CD4-positive, alpha-beta T cell (primary cell): ENCODE results near the gene DUSP9. TPM values are rescaled to one million over a fixed set of nuclear protein-coding genes. Genes with fewer than 3 reads are reported as not detected.

Experiments used
- ATAC-seq: fragments of 200-7000 bp; cut with Tn5 transposase; one replicate; pipeline ENCODE4 v1.10.0; 2022; ENCODE audit warnings: mild to moderate bottlenecking; ENCODE audit not compliant: poor library complexity
- CTCF ChIA-PET: fragments of 350-600 bp; sonication (Branson Sonifier 250); formaldehyde crosslinking; loops from one replicate; lab custom pipeline; 2021; ENCODE audit warnings: antibody characterized with exemption, inconsistent platforms; lab: Charles Lee
- POLR2A ChIA-PET: fragments of 350-600 bp; sonication (Branson Sonifier 250); formaldehyde crosslinking; loops from one replicate; lab custom pipeline; 2021; ENCODE audit warnings: antibody characterized with exemption, inconsistent platforms; lab: Charles Lee
- DNase-seq, 14 experiments: peaks; one replicate each; pipeline ENCODE4 v3.0.0-alpha.2; 2013 to 2020; ENCODE audit warnings: mixed read lengths in 2 of 14
- H3K27ac ChIP-seq, 2 donors: one replicate each; pipeline versions ENCODE4 v1.5.1 to v1.7.0; 2013; ENCODE audit warnings: low read length in 2 of 2, low read depth in 1 of 2, mild to moderate bottlenecking in 1 of 2
- H3K27me3 ChIP-seq, 2 experiments: 1 replicate in 1 of 2; 2 replicates in 1 of 2; pipeline versions ENCODE4 v1.6.1 to v1.7.0; 2013; ENCODE audit warnings: low read length in 2 of 2, control low read depth in 1 of 2, mild to moderate bottlenecking in 1 of 2, moderate library complexity in 1 of 2; ENCODE audit not compliant: insufficient read depth in 2 of 2, control insufficient read depth in 1 of 2
- H3K36me3 ChIP-seq: one replicate; pipeline ENCODE4 v1.6.1; 2013; ENCODE audit warnings: low read length, control low read depth; ENCODE audit not compliant: insufficient read depth
- H3K4me1 ChIP-seq: one replicate; pipeline ENCODE4 v1.6.1; 2013; ENCODE audit warnings: low read length, control low read depth; ENCODE audit not compliant: insufficient read depth
- H3K4me3 ChIP-seq: one replicate; pipeline ENCODE4 v1.5.1; 2013; ENCODE audit warnings: mild to moderate bottlenecking, low read length, moderate library complexity
- H3K9me3 ChIP-seq, 2 experiments: 1 replicate in 1 of 2; 2 replicates in 1 of 2; pipeline versions ENCODE4 v1.6.1 to v1.7.0; 2013; ENCODE audit warnings: low read length in 2 of 2, mild to moderate bottlenecking in 2 of 2, control low read depth in 1 of 2, moderate library complexity in 1 of 2; ENCODE audit not compliant: control insufficient read depth in 1 of 2, insufficient read depth in 1 of 2
- H3K27ac Mint-ChIP-seq: one replicate; pipeline ENCODE4 v1.8.0; 2020; ENCODE audit warnings: mixed read lengths
- H3K27me3 Mint-ChIP-seq: one replicate; pipeline ENCODE4 v1.8.0; 2021; ENCODE audit warnings: mixed read lengths
- H3K36me3 Mint-ChIP-seq: one replicate; pipeline ENCODE4 v1.8.0; 2021; ENCODE audit warnings: low read depth, mixed read lengths
- H3K4me1 Mint-ChIP-seq: one replicate; pipeline ENCODE4 v1.8.0; 2021; ENCODE audit warnings: low read depth, mixed read lengths
- H3K4me3 Mint-ChIP-seq: one replicate; pipeline ENCODE4 v1.8.0; 2020; ENCODE audit warnings: mild to moderate bottlenecking, mixed read lengths
- H3K9me3 Mint-ChIP-seq: one replicate; pipeline ENCODE4 v1.8.0; 2020; ENCODE audit warnings: mixed read lengths
- CTCF ChIP-seq: fragments of 200-600 bp; IDR thresholded peaks from one replicate; pipeline ENCODE4 v1.8.0; 2022; ENCODE audit warnings: antibody characterized with exemption, mild to moderate bottlenecking
- intact Hi-C, 2 experiments: fragments of 100-400 bp; cut with DNase I in 1 of 2; cut with micrococcal nuclease in 1 of 2; formaldehyde crosslinking; loops; one replicate each; pipeline versions ENCODE4 v1.15.1 to v1.9.0; 2023 to 2025; cut with DNase I, micrococcal nuclease
- total RNA-seq, 174 experiments: library from RNA in 2 of 174; stranded (reverse) in 2 of 174; gene quantifications; one replicate each; pipeline ENCODE4 v1.2.3 and lab custom pipeline; 2021 to 2026

Gene DUSP9
- total RNA-seq, 2 experiments from 2014 or later, result not detected

GRCh38 chrX:153659268-153659667, 12.3 kb downstream of the DUSP9 start:
- H3K4me3 ChIP-seq, result no peak overlapping the region
- Mint-ChIP-seq H3K27ac (no peak overlapping the region), H3K27me3 (peaks cover 15% of the 10 kb centered on the region), H3K4me3 (no peak overlapping the region), H3K9me3 (no peaks in the 10 kb centered on the region), H3K4me1 (peaks cover 5% of the 10 kb centered on the region), H3K36me3 (no peaks in the 10 kb centered on the region)
- ChIA-PET CTCF (no interaction called here), POLR2A (no interaction called here)
- intact Hi-C loops, result no loop called here
- DNase-seq, result no peak
- no peak for ATAC-seq
- TF ChIP-seq CTCF, result no peak
- H3K9me3 ChIP-seq, result no peaks in the 10 kb centered on the region
- peaks cover 6% of the 10 kb centered on the region for H3K4me1 ChIP-seq
- no peak overlapping the region for H3K27ac ChIP-seq
- H3K36me3 ChIP-seq, result no peaks in the 10 kb centered on the region
- H3K27me3 ChIP-seq, result no peaks in the 10 kb centered on the region

GRCh38 chrX:153662266-153662665, 15.3 kb downstream of the DUSP9 start:
- ATAC-seq, result no peak
- ChIA-PET CTCF (interaction anchor here (0.6 to 1.7 kb wide), 7 partner anchors 8 to 721 kb away, joined by 3 to 6 read pairs (median 4); no protein-coding TSS in a partner anchor), POLR2A (interaction anchor here (1.2 to 1.6 kb wide), 2 partner anchors 52 to 108 kb away, joined by 3 to 7 read pairs; no protein-coding TSS in a partner anchor)
- H3K4me3 Mint-ChIP-seq, result no peak overlapping the region
- no peaks in the 10 kb centered on the region for H3K9me3 ChIP-seq
- H3K4me1 ChIP-seq, result peaks cover 6% of the 10 kb centered on the region
- H3K4me1 Mint-ChIP-seq, result peaks cover 5% of the 10 kb centered on the region
- no peak overlapping the region for H3K27ac Mint-ChIP-seq
- TF ChIP-seq CTCF, result peak; percentile 51
- intact Hi-C loops, result loop anchor here (1.0 to 5.0 kb wide), 3 partner anchors 51 to 720 kb away; no protein-coding TSS in a partner anchor
- no peak overlapping the region for H3K27ac ChIP-seq
- peak overlapping the region; percentile 25 for H3K4me3 ChIP-seq
- peaks cover 15% of the 10 kb centered on the region for H3K27me3 Mint-ChIP-seq
- H3K36me3 Mint-ChIP-seq, result no peaks in the 10 kb centered on the region
- peaks cover 0 to 2% of the 10 kb centered on the region in 2 experiments for H3K27me3 ChIP-seq
- peak; percentile 30 to 77 (median 53) for DNase-seq
- no peaks in the 10 kb centered on the region for H3K36me3 ChIP-seq
- no peaks in the 10 kb centered on the region for H3K9me3 Mint-ChIP-seq

- Mint-ChIP-seq H3K36me3 (no peaks in the 10 kb centered on the region), H3K4me3 (no peak overlapping the region), H3K4me1 (peaks cover 11% of the 10 kb centered on the region), H3K27ac (no peak overlapping the region), H3K9me3 (no peaks in the 10 kb centered on the region), H3K27me3 (peaks cover 18% of the 10 kb centered on the region)
- Histone ChIP-seq H3K4me1 (peaks cover 17% of the 10 kb centered on the region), H3K36me3 (no peaks in the 10 kb centered on the region), H3K9me3 (no peaks in the 10 kb centered on the region), H3K27me3 (peaks cover 0 to 2% of the 10 kb centered on the region in 2 experiments), H3K27ac (no peak overlapping the region), H3K4me3 (no peak overlapping the region)
- DNase-seq, result no peak
- no peak for TF ChIP-seq CTCF
- no peak for ATAC-seq
- intact Hi-C loops, result loop anchor here (2.0 to 5.0 kb wide), 2 partner anchors 127 to 129 kb away; no protein-coding TSS in a partner anchor
- ChIA-PET CTCF (no interaction called here), POLR2A (no interaction called here)
These were observed 18.8 kb downstream of the DUSP9 start for GRCh38 chrX:153665726-153666306.
